HG03457 (cell line): ENCODE measurements around the gene HS3ST5.
"Not testable (repeated sequence)": the region's sequence is repeated elsewhere in the genome, so short reads cannot be mapped to it uniquely, and the experiment has no call there.

Experiments used
- ATAC-seq: cut with Tn5 transposase; IDR thresholded peaks from one replicate; pipeline ENCODE4 v1.9.1; 2021; ENCODE audit warnings: moderate number of reproducible peaks; ENCODE audit not compliant: unreplicated experiment

Gene HS3ST5

DNA sequence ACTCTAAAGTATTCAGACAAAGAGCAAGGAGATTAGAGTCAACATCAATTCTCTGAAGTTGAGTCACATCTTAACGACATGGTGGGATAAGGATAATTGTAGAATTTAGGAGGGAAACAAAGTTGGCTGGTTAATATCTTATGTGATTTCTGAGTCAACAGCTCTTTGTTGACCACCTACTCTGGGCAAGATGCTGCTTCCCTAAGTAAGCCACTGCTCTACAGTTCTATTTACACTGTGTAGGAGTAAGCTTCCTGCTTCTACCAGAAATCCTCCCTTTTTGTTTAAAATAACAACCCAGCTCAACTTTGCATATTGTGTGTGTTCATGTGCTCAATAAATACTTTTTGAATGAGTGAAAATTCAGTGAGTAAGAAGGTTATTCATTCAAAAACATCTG is 3.1 kb downstream of the HS3ST5 start:
- no peak for ATAC-seq

DNA sequence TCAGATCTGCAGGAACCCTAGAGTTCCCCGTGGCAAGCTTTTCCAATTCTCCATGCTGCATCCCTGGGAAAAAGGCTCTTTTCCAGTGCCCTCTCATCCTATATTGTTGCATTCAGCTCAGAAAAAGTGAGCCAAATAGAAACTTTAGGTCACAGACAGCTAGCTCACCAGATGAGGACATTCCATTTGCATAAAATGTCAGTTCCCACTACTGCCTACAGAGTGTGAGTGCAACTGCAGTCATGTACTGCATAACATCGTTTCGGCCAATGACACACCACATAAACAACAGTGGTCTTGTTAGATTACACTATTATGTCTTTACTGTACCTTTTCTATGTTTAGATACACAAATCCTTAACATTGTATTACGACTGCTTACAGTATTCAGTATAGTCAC is 8.6 kb downstream of the HS3ST5 start:
- no peak for ATAC-seq

DNA sequence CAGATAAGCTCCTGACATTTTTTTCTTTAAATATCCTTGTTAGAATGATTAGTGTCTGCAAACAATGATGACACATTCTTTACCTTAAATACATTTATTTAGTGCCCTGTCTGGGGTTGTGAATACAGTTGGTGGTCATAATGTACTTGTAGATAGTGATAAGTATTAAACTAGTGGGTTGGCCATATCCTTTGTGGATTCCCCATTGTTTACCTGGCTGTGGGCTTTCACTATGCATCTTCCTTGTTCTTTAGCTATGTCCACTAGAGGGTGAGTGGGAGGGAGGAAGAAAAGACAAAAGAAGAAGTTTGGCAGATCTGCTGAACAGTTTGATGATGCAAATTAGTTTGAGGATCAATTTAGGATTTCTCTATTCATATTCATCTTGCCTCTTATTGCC is 15.7 kb downstream of the HS3ST5 start:
- no peak for ATAC-seq

DNA sequence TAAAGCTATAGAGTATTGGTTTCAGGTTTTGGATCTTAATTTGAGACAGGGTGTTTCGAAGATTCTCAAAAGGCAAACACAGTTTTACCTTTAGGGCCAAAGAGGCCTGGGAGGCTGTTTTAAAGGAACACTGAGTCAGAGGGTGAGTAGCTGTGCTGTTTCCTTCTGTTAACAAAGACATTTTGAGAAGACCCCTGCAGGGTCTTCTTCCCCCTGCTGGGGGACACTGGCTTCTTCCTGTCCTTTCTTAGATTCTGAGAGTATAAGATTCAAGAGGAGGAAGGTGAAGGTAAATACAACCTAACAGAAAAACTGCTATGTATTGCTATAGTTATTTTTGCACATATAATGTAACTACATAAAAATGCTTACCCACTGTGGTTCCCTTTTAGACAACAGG is 19.0 kb downstream of the HS3ST5 start:
- ATAC-seq = no peak

DNA sequence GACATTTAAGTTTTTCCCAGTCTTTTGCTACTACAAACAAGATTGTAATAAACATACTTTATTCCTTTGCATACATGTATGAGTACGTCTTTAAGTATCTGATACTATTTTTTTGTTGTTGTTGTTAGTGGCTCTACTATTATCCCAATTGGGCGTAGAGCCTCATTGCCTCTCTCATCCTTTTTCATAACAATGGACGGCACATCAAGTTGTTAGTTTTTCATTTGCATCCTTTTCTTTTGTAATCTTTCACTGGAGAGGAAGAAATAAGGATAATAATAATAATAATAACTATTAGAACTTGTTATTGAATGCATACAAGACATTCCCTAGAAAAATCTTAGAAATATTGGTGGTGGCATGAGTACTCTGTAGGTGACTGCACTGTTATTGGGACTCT is 23.1 kb downstream of the HS3ST5 start:
- no peak for ATAC-seq

DNA sequence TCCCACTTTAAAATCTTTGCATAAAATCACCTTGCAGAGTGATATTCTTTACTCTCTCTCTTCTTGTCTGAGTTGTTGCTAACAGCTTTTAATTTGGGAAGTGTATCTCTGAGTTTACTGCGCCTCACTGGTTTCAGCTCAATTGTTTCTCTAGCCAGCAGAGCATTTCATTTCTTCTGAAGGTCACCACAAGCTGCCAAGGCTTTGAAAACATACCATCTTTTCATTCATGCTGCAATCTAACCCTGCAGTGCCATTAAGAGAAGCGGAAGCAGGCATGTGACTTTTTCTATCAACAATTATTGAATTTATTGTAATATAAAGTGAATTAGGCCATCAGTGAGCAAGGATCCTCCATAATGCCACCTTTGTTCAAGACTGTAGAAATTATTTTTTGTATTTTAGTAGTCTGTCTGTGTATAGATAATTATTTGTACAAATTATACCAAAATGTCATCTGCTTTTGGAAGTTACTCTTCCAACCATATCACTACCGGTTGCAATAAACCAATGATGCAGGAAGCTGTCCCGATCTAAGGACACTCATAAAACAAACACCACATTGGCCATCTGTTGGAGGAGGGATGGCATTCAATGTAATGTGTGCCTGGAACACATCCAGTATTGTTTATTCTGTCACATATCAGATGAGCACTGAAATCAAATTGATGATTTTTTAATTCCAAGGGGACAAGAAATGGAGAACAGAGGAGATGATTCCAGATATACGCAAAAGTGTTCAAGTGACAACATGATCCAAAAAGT is 26.8 kb downstream of the HS3ST5 start:
- ATAC-seq = no peak

DNA sequence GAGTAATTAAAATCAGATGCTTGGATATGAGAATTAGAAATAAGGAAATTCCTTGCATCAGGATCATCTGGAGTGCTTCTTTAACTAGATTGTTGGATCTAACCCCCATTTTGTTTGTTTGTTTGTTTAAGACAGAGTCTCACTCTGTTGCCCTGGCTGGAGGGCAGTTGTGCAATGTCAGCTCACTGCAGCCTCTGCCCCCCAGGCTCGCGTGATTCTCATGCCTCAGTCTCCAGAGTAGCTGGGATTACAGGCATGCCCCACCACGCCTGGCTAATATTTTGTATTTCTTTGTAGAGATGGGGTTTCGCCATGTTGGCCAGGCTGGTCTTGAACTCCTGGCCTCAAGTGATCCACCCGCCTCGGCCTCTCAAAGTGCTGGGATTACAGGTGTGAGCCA is 29.0 kb downstream of the HS3ST5 start:
- ATAC-seq = not testable (repeated sequence)

DNA sequence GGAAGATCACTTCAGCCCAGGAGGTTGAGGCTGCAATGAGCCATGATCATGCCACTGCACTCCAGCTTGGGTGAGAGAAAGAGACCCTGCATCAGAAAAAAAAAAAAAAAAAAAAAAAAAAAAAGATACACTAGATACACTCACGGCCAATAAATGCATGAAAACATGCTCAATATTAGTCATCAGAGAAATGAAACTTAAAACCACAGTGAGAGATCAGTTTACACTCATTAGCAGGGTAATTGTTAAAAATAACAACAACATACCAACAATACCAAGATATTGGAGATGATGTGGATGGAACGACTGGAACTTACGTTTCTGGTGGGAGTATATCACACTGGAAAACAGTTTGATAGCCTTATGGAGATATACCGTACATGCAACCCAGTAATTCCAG is 29.9 kb downstream of the HS3ST5 start:
- ATAC-seq = no peak

DNA sequence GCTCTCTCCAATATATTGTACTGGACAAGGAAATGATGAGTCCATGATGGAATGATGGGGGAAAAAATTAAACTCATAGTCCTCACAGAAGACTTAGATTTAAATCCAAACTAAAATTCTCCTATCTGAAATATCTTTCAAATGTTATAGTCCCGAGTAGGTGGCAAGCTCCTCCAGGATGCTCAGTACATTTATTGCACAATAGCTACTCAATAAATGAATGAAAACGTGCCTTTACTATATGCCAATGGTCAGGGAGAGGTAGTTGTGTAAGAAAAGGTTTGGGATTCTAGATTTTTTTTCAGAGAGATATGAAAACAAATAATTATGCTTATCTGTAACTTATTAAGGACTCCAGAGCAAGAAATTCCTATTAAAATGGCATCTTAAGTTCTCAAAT is 32.8 kb downstream of the HS3ST5 start:
- no peak for ATAC-seq

DNA sequence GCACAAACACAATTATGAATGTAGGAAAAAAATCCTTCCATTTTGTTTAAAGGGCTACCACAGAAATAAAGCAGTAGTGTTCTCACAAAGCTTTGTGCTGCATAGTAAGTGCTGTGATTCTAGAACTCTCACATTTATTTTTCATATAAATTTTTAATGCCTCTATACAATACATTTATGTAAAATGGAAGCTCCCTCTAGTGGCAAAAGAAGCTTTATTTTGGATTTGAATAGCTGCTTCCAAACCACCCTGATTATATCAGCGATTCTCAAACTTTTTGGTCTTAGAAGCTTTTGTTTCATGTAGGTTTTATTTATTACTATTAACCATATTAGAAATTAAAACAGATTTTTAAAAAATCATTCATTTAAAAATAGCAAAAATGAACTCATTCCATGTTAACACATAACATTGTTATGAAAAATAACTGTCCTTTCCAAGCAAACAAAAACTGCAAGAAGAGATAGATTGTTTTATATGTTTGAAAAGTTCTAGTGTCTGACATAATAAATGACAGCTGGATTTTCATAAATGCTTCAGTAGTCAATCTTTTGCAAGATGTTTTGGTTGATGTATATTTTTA is 38.4 kb downstream of the HS3ST5 start:
- ATAC-seq = no peak

DNA sequence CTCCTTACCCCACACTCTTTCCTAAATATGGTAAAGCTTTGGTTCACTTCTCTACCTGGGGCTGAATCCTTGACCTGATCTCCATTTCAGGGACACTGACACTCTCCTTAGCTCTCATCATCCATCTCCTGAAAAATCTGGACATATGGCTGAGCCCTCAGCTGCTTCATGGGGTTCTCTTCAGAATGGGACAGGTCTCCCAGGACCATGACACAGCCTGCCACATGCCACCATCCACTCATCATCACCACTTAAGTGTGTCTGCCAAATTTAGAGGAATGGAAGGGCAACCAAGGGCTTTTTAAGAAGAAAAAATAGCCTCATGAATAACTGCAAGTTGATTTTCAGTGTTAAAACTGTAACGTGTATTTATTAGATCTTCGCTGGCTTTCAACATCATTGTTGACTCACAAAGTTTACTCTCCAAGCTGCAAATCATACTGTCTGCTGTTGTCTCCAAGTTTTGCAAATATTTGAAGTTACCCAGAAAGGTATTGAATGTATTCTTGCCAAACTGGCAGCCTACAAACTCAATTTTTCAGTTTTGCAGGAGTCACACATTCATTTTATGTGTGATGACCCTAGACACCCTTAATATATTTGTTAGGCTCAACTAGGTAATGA is 41.1 kb downstream of the HS3ST5 start:
- ATAC-seq = no peak

DNA sequence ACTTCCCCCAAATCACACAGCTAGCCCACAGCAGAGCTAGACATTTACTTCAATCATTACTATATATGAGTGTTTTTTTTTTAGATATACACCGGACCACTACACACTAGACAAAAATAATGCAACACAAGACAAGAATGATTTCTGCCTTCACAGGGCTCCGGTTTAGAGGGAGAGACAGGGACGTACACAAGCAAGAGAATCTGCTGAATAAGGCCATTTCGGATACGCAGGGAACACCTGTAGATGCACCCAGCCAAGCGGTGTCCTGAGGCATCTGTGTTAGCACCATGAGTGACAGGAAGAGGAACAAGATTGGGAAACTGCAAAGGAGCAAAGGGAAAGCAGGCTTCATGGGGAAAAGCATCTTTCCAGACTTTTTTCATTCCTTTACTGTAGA is 45.7 kb downstream of the HS3ST5 start:
- ATAC-seq = no peak

DNA sequence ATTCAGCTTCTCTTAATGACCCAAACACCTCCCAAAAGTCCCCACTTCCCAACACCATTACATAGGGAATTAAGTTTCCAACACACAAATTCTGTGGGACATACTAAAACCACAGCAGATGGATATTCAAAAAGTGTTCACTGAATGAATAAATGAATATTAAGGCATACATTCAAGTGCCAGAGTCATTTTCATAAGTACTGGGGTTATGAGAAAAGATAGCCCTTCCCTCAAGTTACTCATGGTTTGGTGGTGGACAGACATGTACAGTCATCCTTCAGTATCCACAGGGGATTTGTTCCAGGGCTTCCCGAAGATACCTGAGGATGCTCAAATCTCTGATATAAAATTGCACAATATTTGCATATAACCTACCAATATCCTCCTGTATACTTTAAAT is 50.4 kb downstream of the HS3ST5 start:
- no peak for ATAC-seq

DNA sequence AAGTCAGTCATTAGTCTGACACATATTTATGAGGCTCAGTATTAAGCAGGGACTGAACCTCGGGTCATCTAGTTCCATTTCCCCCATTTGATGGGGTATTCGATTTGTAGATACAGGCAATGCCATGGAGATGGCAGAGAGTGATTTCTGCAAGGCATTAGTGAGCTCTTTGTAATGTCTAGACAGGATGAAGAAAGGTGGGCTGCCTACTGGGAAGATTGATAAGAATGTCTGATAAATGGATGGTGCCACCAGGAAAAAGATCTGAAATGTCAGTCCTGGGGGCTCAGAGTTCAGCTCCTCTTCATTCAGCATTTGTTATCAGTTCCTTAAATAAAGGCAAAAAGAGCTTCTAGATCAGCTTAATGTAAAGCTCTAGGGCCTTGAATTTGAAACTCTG is 51.4 kb downstream of the HS3ST5 start:
- no peak for ATAC-seq

DNA sequence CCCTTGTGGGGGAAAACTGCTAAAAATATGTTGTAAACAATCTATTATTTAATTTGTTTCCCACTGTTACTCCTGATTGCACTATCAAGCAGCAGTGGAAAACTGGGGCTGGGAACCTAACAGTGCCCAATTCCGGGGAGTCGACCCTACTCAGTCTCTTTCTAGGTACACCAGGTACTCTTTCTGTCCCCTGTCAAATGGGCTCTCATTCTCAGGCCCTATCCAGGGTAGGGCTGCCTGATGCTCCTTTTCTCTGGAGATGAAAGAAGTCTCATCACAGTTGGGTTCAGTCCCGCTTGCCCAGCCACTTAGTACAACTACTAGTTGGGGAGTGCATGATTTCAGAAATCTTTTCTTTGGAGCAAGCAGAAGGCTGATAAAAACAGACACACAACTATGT is 52.0 kb downstream of the HS3ST5 start:
- no peak for ATAC-seq

DNA sequence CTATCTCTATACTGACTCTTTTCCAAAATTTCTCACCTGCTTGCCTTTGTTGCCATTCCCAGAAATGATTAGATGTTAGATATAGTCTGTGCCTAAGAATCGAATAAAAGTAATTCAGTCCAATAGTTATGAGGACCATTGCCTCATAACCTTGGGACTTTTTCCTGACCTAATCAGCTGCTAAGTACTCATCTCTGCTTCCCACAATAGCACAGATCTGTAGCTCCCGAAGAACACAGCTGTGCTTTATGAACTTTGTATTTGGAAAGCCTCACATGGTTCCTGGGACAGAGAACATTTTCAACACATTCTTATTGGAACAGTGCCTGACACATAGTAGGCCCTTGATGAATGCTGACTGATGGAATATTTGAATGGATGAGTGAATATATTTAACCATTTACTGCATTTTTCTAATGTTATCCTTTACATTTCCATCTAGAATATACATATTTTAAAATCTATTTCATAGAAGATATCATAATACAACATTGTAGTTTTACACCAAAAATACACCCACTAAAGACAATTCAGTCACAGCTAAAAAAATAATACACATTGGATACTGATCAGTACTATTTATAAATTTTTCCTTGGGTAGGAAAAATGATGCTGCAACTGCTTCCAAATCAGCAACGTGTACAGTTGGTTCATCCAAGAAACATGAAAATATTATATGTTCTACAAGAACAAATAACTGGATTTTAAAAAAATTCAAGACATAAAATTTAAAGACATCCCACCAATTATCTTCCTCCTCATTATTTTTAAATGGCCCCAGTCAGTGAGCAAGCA is 53.9 kb downstream of the HS3ST5 start:
- no peak for ATAC-seq

DNA sequence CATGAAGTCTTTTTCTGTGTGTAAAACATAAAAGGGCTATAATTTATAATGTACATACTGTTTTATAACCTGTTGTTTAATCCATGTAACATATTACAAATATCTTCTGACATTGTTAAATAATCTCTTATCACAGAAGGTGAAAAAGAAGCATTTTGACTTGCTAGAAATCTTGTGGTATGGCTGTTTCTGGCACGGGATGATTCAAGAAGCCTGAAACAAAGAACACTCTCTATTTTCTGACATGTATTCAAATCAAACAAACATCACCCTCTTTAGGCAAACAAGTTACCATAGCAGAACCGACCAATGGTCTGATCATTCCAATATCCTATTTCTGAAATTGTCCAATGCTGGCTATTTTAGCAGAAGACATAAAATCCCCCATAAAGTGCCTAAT is 55.4 kb downstream of the HS3ST5 start:
- no peak for ATAC-seq

DNA sequence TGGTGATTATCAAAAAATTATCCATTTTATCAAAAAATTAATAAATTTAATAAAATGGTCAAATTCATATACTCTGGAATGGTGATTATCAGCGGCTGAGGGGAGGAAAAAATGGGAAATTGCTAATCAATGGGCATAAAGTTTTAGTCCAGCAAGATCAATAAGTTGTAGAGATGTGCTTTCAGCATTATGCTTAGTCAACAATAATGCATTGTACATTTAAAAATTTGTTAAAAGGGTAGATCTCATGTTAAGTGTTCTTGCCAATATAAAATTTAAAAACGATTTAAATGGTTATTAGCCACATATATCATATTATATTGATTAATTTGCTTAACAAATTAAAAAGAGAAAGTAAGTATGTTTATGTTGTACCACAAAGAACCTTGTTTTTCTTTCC is 56.6 kb downstream of the HS3ST5 start:
- no peak for ATAC-seq

DNA sequence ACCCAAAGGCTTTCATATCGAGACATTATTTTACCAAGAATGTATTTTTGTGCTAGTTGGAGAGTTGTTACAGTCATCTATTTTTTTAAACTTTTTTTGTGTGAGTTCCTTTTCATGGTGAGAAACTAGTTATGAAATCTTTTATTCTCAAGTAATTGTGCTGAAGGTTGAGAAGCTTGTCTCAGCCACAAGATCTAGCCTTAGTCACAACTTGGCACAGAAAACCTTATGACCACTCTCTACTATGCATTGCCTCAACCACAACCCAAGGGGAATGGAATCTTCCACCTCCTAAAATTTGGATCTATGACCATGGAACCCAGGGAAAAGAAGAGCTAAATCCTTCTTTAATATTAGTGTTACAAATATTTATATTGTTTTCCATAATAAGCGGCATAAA is 58.5 kb downstream of the HS3ST5 start:
- ATAC-seq = no peak

DNA sequence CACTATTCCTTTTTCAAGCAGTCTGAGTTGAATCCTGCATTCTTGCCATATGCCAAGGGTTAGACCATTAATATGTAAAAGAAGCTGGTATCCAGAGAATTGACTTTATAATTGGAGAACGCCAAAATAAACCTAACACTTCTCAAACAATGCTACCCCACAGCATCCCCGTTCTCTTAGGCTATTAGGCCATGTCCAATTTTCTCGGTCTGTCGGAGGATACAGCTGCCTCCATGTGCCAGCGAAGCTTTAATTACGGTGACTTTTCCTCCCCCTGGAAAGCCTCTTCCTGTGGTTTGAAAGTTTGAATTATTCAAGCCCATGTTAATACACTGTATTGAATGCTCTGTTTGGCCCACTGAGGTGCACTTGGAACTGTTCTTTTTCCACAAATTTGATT is 60.5 kb downstream of the HS3ST5 start:
- no peak for ATAC-seq

DNA sequence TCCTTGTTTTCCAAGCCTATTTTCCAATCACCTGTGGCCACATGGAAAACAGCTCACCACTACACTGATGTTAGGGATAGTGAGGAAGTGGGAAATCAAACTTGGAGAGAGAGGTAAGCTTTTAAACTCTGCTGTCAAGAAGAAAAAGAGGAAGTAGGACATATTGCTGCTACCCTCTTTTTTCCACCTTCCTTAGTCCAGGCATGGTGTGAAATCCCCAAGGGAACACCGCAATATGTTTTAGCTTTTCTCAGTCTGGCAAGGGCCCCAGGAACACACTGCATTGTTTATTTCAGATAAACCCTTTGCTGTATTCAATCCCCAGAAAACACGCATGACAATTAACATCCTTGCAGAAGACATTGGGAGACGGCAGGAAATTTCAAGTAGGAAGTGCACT is 61.3 kb downstream of the HS3ST5 start:
- ATAC-seq = no peak
